GM18907 (cell line): ENCODE results near the gene LRP3.
"Not testable (repeated sequence)": the region's sequence is repeated elsewhere in the genome, so short reads cannot be mapped to it uniquely, and the experiment has no call there.

Source experiments
- ATAC-seq: cut with Tn5 transposase; IDR thresholded peaks from one replicate; pipeline ENCODE4 v1.9.1; 2021; ENCODE audit warnings: mild to moderate bottlenecking, moderate library complexity; ENCODE audit not compliant: unreplicated experiment

The LRP3 gene

GRCh38 chr19:33175886-33176669 is 18.1 kb upstream of the LRP3 start:
- peak; percentile 13 for ATAC-seq

GRCh38 chr19:33176670-33177416 is 17.3 kb upstream of the LRP3 start:
- peak; percentile 86 for ATAC-seq

GRCh38 chr19:33177417-33177979 is 16.6 kb upstream of the LRP3 start:
- ATAC-seq, result peak; percentile 27

- no peak for ATAC-seq
Measured at GRCh38 chr19:33186431-33187182, 7.5 kb upstream of the LRP3 start.

- no peak for ATAC-seq
Measured at GRCh38 chr19:33187183-33187540, 7.0 kb upstream of the LRP3 start.

- ATAC-seq, result no peak
Measured at GRCh38 chr19:33189453-33189852, 4.7 kb upstream of the LRP3 start.

- not testable (repeated sequence) for ATAC-seq
Measured at GRCh38 chr19:33191092-33191491, 3.0 kb upstream of the LRP3 start.

GRCh38 chr19:33191501-33191900 is 2.6 kb upstream of the LRP3 start:
- ATAC-seq, result no peak

- no peak for ATAC-seq
Measured at GRCh38 chr19:33192010-33192409, 2.1 kb upstream of the LRP3 start.

GRCh38 chr19:33193269-33193864 is 763 bp upstream of the LRP3 start:
- no peak for ATAC-seq

GRCh38 chr19:33194532-33194885 is 379 bp downstream of the LRP3 start:
- ATAC-seq, result no peak

GRCh38 chr19:33194886-33195644 is 935 bp downstream of the LRP3 start:
- ATAC-seq, result no peak

GRCh38 chr19:33195645-33196347 is 1.7 kb downstream of the LRP3 start:
- ATAC-seq, result no peak

GRCh38 chr19:33196446-33197193 is 2.5 kb downstream of the LRP3 start:
- ATAC-seq, result no peak

- no peak for ATAC-seq
Measured at GRCh38 chr19:33197591-33198000, 3.5 kb downstream of the LRP3 start.

GRCh38 chr19:33198169-33198568 is 4.0 kb downstream of the LRP3 start:
- no peak for ATAC-seq

GRCh38 chr19:33199441-33200265 is 5.5 kb downstream of the LRP3 start:
- ATAC-seq, result no peak

- ATAC-seq, result no peak
Measured at GRCh38 chr19:33201473-33201872, 7.3 kb downstream of the LRP3 start.
